ENCODE measurements around the gene ASTN2. TPM values are rescaled to one million over a fixed set of nuclear protein-coding genes. Genes with fewer than 3 reads are reported as not detected.
A peak's percentile ranks its signal among the peaks of the same experiment; 100 is the strongest.

The ASTN2 gene
- total RNA-seq, 1 donor from 2014 or later: 15.9 TPM

- no peak for DNase-seq (ENCODE audit: extremely low spot score, unreplicated experiment)
- H3K4me3 Mint-ChIP-seq: no peak overlapping the region
- H3K9me3 Mint-ChIP-seq: no peaks in the 10 kb centered on the region
- no peaks in the 10 kb centered on the region for H3K4me1 Mint-ChIP-seq (ENCODE audit: unreplicated experiment)
- peaks cover 7% of the 10 kb centered on the region for H3K27me3 Mint-ChIP-seq
- TF ChIP-seq CTCF (conservative IDR thresholded peaks at IDR 0.05): peak; percentile 43
- peaks cover 3% of the 10 kb centered on the region for H3K36me3 Mint-ChIP-seq
- H3K27ac Mint-ChIP-seq: no peak overlapping the region
Observed at GRCh38 chr9:116599342-116599884, 815.4 kb downstream of the ASTN2 start.

GRCh38 chr9:116596646-116597045, 818.2 kb downstream of the ASTN2 start:
- Mint-ChIP-seq H3K27ac (no peak overlapping the region), H3K4me1 (ENCODE audit: unreplicated experiment) (no peaks in the 10 kb centered on the region), H3K4me3 (no peak overlapping the region), H3K36me3 (peaks cover 3% of the 10 kb centered on the region), H3K9me3 (no peaks in the 10 kb centered on the region), H3K27me3 (peaks cover 15% of the 10 kb centered on the region)
- DNase-seq (ENCODE audit: extremely low spot score, unreplicated experiment): no peak
- no peak for TF ChIP-seq CTCF (conservative IDR thresholded peaks at IDR 0.05)

GRCh38 chr9:116594547-116594946, 820.3 kb downstream of the ASTN2 start:
- H3K27ac Mint-ChIP-seq: no peak overlapping the region
- peaks cover 2% of the 10 kb centered on the region for H3K9me3 Mint-ChIP-seq
- H3K36me3 Mint-ChIP-seq: peaks cover 5% of the 10 kb centered on the region
- H3K27me3 Mint-ChIP-seq: peaks cover 17% of the 10 kb centered on the region
- no peak for DNase-seq (ENCODE audit: extremely low spot score, unreplicated experiment)
- H3K4me3 Mint-ChIP-seq: no peak overlapping the region
- no peak for TF ChIP-seq CTCF (conservative IDR thresholded peaks at IDR 0.05)
- H3K4me1 Mint-ChIP-seq (ENCODE audit: unreplicated experiment): no peaks in the 10 kb centered on the region

- H3K36me3 Mint-ChIP-seq: peaks cover 20% of the 10 kb centered on the region
- peaks cover 13% of the 10 kb centered on the region for H3K27me3 Mint-ChIP-seq
- no peak overlapping the region for H3K4me3 Mint-ChIP-seq
- peaks cover 18% of the 10 kb centered on the region for H3K9me3 Mint-ChIP-seq
- DNase-seq (ENCODE audit: extremely low spot score, unreplicated experiment): no peak
- no peak for TF ChIP-seq CTCF (conservative IDR thresholded peaks at IDR 0.05)
- no peaks in the 10 kb centered on the region for H3K4me1 Mint-ChIP-seq (ENCODE audit: unreplicated experiment)
- H3K27ac Mint-ChIP-seq: no peak overlapping the region
Observed at GRCh38 chr9:116592970-116593369, 821.9 kb downstream of the ASTN2 start.

GRCh38 chr9:116589392-116590354, 825.2 kb downstream of the ASTN2 start:
- Mint-ChIP-seq H3K4me3 (no peak overlapping the region), H3K4me1 (ENCODE audit: unreplicated experiment) (no peaks in the 10 kb centered on the region), H3K36me3 (peaks cover 20% of the 10 kb centered on the region), H3K27ac (no peak overlapping the region), H3K27me3 (peaks cover 12% of the 10 kb centered on the region), H3K9me3 (peaks cover 25% of the 10 kb centered on the region)
- no peak for DNase-seq (ENCODE audit: extremely low spot score, unreplicated experiment)
- peak; percentile 76 for TF ChIP-seq CTCF (conservative IDR thresholded peaks at IDR 0.05)
